HUES48 (cell line): Measurements from ENCODE around the gene KAT7.

Experiments
- H3K27ac ChIP-seq: one replicate; pipeline ENCODE4 v1.7.0; 2013; ENCODE audit warnings: low read depth, low read length, inconsistent platforms
- H3K27me3 ChIP-seq: 2 replicates; pipeline ENCODE4 v1.6.1; 2013; ENCODE audit warnings: mild to moderate bottlenecking, low read length; ENCODE audit not compliant: control insufficient read depth, insufficient read depth
- H3K36me3 ChIP-seq: 2 replicates; pipeline ENCODE4 v1.6.1; 2013; ENCODE audit warnings: low read length; ENCODE audit not compliant: control insufficient read depth, insufficient read depth
- H3K4me1 ChIP-seq: 2 replicates; pipeline ENCODE4 v1.6.1; 2013; ENCODE audit warnings: mild to moderate bottlenecking, low read length; ENCODE audit not compliant: control insufficient read depth, insufficient read depth
- H3K4me3 ChIP-seq: 2 replicates; pipeline ENCODE4 v1.5.1; 2013; ENCODE audit warnings: mild to moderate bottlenecking, low read depth, low read length
- H3K9ac ChIP-seq: 2 replicates; pipeline ENCODE4 v1.6.1; 2013; ENCODE audit warnings: mild to moderate bottlenecking, low read depth, low read length, moderate library complexity
- H3K9me3 ChIP-seq: 2 replicates; pipeline ENCODE4 v1.6.1; 2013; ENCODE audit warnings: low read length; ENCODE audit not compliant: control insufficient read depth, insufficient read depth

Gene KAT7

GRCh38 chr17:49788478-49789242 is at the start of gene KAT7:
Gene KAT7, plus strand, starts transcription at chr17:49788681. Its CDS starts 154 bp downstream, at chr17:49788835.
- H3K9me3 ChIP-seq, result no peaks in the 10 kb centered on the region
- H3K27me3 ChIP-seq, result no peaks in the 10 kb centered on the region; the same call in 1 of the 2 replicates
- peak within 1 kb of the TSS; percentile 93 for H3K4me3 ChIP-seq
- H3K9ac ChIP-seq, result peak within 1 kb of the TSS; percentile 97
- peaks cover 20% of the 10 kb centered on the region for H3K36me3 ChIP-seq
- H3K4me1 ChIP-seq, result peaks cover 8% of the 10 kb centered on the region
- H3K27ac ChIP-seq, result peak within 1 kb of the TSS; percentile 99

- Histone ChIP-seq H3K27ac (no peak overlapping the region), H3K9ac (no peak overlapping the region), H3K27me3 (no peaks in the 10 kb centered on the region), H3K4me1 (no peaks in the 10 kb centered on the region), H3K9me3 (no peaks in the 10 kb centered on the region), H3K4me3 (no peak overlapping the region), H3K36me3 (no peaks in the 10 kb centered on the region)
Measured at GRCh38 chr17:49739641-49740271, 48.7 kb upstream of the KAT7 start.

DNA sequence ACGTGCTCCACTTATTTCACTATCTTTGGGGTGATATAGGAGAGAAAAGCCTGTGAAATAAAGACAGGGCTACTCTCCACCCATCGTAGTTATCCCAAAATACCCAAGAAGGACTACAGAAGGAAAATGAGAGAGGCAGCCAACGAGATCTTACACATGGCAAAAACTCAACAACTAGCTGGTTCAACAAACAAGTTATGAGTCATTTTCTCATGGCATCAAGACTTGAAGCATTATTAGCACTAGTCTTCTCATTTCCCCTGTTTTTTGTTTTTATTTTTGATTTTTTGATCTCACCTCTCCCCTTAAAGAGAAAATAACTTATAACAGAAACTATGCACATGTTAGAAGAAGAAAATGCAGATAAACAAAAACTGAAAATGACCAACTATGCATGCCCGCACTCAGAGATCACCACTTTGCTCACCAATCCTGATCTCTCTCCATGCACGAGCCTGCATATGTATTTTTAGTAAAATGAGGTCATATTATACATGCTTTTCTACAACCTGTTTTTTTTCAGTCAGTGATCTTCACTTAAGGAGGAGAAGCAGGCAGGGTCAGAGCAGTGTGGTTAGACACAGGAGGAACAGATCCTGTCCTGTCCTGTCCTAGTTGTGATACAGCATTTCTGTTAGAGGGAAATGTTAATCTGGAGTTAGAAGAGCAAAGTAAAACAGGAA is 47.3 kb upstream of the KAT7 start:
- Histone ChIP-seq H3K4me1 (no peaks in the 10 kb centered on the region), H3K36me3 (0 out of 2 replicates have a peak, but pooled peaks cover 4% of the 10 kb centered on the region), H3K4me3 (no peak overlapping the region), H3K27ac (no peak overlapping the region), H3K9ac (no peak overlapping the region), H3K9me3 (no peaks in the 10 kb centered on the region), H3K27me3 (no peaks in the 10 kb centered on the region)

GRCh38 chr17:49741692-49742076 is 46.8 kb upstream of the KAT7 start:
- Histone ChIP-seq H3K4me1 (no peaks in the 10 kb centered on the region), H3K27ac (no peak overlapping the region), H3K4me3 (no peak overlapping the region), H3K9me3 (no peaks in the 10 kb centered on the region), H3K9ac (no peak overlapping the region), H3K36me3 (0 out of 2 replicates have a peak, but pooled peaks cover 4% of the 10 kb centered on the region), H3K27me3 (no peaks in the 10 kb centered on the region)

DNA sequence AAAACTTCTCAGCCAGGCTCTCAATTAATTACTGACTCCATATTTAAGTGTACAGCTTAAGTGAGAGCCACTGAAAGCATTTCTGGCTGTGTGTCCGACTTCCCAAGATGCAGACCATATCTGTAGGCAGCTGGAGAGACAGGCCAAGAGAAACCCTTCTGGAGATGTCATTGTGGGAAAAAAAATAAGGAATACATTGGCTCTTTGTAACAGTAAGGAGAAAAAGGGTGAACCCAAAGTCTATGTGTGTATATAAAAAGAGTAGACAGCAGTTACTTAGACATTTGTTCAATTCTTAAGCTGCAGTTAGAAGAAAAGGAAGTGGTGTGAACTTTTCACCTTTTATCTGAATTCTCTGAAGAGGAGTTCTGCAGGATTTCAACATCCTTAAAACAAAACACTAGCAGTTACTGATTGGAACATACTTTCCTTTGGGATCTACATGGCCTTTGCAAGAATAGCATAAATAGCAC is 46.3 kb upstream of the KAT7 start:
- 0 out of 2 replicates have a peak, but pooled peaks cover 4% of the 10 kb centered on the region for H3K36me3 ChIP-seq
- H3K9ac ChIP-seq, result no peak overlapping the region
- H3K4me1 ChIP-seq, result no peaks in the 10 kb centered on the region
- H3K4me3 ChIP-seq, result no peak overlapping the region
- no peaks in the 10 kb centered on the region for H3K9me3 ChIP-seq
- no peak overlapping the region for H3K27ac ChIP-seq
- no peaks in the 10 kb centered on the region for H3K27me3 ChIP-seq

GRCh38 chr17:49745175-49746139 is 43.0 kb upstream of the KAT7 start:
- H3K27me3 ChIP-seq, result no peaks in the 10 kb centered on the region
- H3K36me3 ChIP-seq, result peaks cover 19% of the 10 kb centered on the region; the same call in 1 of the 2 replicates
- H3K9ac ChIP-seq, result no peak overlapping the region
- H3K9me3 ChIP-seq, result no peaks in the 10 kb centered on the region
- no peak overlapping the region for H3K27ac ChIP-seq
- H3K4me3 ChIP-seq, result no peak overlapping the region
- no peaks in the 10 kb centered on the region for H3K4me1 ChIP-seq

DNA sequence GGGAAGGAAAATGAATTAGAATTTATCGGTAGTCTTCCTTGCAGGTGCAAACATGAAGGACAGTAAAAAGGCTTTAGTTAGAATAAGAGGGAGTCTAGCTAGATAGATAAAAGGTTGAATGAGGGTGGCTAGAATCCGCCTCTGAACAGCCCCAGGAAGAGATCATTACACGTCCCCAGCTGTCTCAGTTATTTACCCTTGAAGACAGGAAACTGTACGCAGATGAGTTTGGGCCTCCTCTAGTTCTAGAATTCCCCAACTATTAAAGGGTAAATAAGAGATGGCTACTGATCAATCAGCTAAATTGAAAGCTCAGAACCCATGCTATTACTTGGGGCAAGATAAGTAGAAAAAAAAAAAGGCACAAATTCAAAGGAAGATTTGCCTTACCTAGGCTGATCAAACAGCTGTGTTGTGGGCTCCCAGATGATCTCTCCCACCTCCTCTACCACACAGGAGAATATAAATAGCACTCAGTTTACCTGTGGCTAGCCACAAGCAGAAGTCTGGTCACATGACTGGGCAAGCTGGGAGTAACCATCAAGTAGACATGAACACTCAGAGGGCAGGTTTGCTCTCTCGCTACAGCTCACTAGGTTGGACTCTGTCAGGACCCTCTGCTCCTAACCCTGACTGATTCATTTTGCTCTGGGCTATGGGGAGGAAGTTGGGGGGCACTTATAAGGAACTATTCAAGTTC is 41.5 kb upstream of the KAT7 start:
- no peak overlapping the region for H3K4me3 ChIP-seq
- no peaks in the 10 kb centered on the region for H3K27me3 ChIP-seq
- H3K27ac ChIP-seq, result no peak overlapping the region
- H3K9ac ChIP-seq, result no peak overlapping the region
- H3K36me3 ChIP-seq, result peaks cover 19% of the 10 kb centered on the region; the same call in 1 of the 2 replicates
- no peaks in the 10 kb centered on the region for H3K9me3 ChIP-seq
- H3K4me1 ChIP-seq, result no peaks in the 10 kb centered on the region

DNA sequence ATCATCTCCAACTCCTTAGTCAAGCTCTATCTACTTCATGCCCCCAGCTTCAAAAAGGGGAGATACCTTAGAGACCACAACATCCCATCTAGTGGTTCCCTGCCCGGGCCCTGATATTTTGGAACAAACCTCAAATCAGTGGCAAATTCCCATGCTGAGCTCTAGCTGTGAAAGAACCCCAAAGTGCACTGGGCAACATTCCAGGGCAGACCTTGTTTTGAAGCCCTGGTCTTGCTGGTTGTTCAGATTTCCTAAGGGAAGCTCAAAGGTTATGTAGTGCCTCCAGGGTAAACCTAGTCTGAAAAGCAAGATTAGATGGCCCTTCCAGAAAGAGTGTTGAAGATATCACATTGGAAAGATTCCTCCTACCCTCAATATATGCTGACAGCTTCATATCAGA is 40.8 kb upstream of the KAT7 start:
- Histone ChIP-seq H3K27me3 (no peaks in the 10 kb centered on the region), H3K36me3 (peaks cover 19% of the 10 kb centered on the region; the same call in 1 of the 2 replicates), H3K4me3 (no peak overlapping the region), H3K4me1 (no peaks in the 10 kb centered on the region), H3K27ac (no peak overlapping the region), H3K9ac (no peak overlapping the region), H3K9me3 (no peaks in the 10 kb centered on the region)

- no peak overlapping the region for H3K4me3 ChIP-seq
- no peaks in the 10 kb centered on the region for H3K4me1 ChIP-seq
- H3K9ac ChIP-seq, result no peak overlapping the region
- H3K36me3 ChIP-seq, result peaks cover 19% of the 10 kb centered on the region; the same call in 1 of the 2 replicates
- no peaks in the 10 kb centered on the region for H3K9me3 ChIP-seq
- H3K27me3 ChIP-seq, result no peaks in the 10 kb centered on the region
- no peak overlapping the region for H3K27ac ChIP-seq
Measured at GRCh38 chr17:49748223-49748622, 40.3 kb upstream of the KAT7 start.

- H3K27ac ChIP-seq, result no peak overlapping the region
- no peak overlapping the region for H3K4me3 ChIP-seq
- no peaks in the 10 kb centered on the region for H3K9me3 ChIP-seq
- no peaks in the 10 kb centered on the region for H3K4me1 ChIP-seq
- no peaks in the 10 kb centered on the region for H3K27me3 ChIP-seq
- H3K9ac ChIP-seq, result no peak overlapping the region
- H3K36me3 ChIP-seq, result peaks cover 19% of the 10 kb centered on the region; the same call in 1 of the 2 replicates
Measured at GRCh38 chr17:49748791-49749190, 39.7 kb upstream of the KAT7 start.
